MCF 10A (cell line): ENCODE measurements around the gene TUBA8. TPM values are rescaled to one million over a fixed set of nuclear protein-coding genes. Genes with fewer than 3 reads are reported as not detected.

Experiments
- BruUV-seq: library from RNA; stranded (reverse); fragments of 400-500 nt; replicated peaks from 2 replicates; lab custom pipeline; 2021; lab: Mats Ljungman, UMichigan
- CTCF ChIA-PET: fragments of 300-600 bp; sonication (Branson Sonifier 250); formaldehyde crosslinking; extraction: SDS; loops from one replicate; lab custom pipeline; 2021; ENCODE audit warnings: antibody characterized with exemption, inconsistent platforms; lab: Yijun Ruan, JAX
- POLR2A ChIA-PET: fragments of 300-600, 350-650 bp; sonication (Branson Sonifier 250); formaldehyde crosslinking; extraction: SDS; loops from one replicate; lab custom pipeline; 2020; ENCODE audit warnings: antibody characterized with exemption, inconsistent platforms; lab: Yijun Ruan, JAX
- DNase-seq: peaks from one replicate; pipeline ENCODE4 v3.0.0-alpha.2; 2018; ENCODE audit not compliant: unreplicated experiment
- H3K27ac Mint-ChIP-seq: one replicate; pipeline ENCODE4 v1.8.0; 2022; ENCODE audit warnings: mild to moderate bottlenecking, low read depth, mixed read lengths; ENCODE audit not compliant: unreplicated experiment
- H3K27me3 Mint-ChIP-seq: one replicate; pipeline ENCODE4 v1.8.0; 2022; ENCODE audit warnings: mixed read lengths; ENCODE audit not compliant: insufficient read depth, unreplicated experiment
- H3K36me3 Mint-ChIP-seq: one replicate; pipeline ENCODE4 v1.8.0; 2022; ENCODE audit warnings: mild to moderate bottlenecking, moderate library complexity, mixed read lengths; ENCODE audit not compliant: insufficient read depth, unreplicated experiment
- H3K4me1 Mint-ChIP-seq: one replicate; pipeline ENCODE4 v1.8.0; 2022; ENCODE audit warnings: mixed read lengths; ENCODE audit not compliant: insufficient read depth, unreplicated experiment
- H3K4me3 Mint-ChIP-seq: one replicate; pipeline ENCODE4 v1.8.0; 2022; ENCODE audit warnings: mild to moderate bottlenecking, moderate library complexity, mixed read lengths; ENCODE audit not compliant: unreplicated experiment
- H3K9me3 Mint-ChIP-seq: one replicate; pipeline ENCODE4 v1.8.0; 2022; ENCODE audit warnings: mixed read lengths; ENCODE audit not compliant: unreplicated experiment
- intact Hi-C: fragments of 100-400 bp; cut with micrococcal nuclease; formaldehyde crosslinking; loops from 2 replicates; pipeline ENCODE4 v1.14.1; 2022
- total RNA-seq: library from RNA; stranded (reverse); gene quantifications from 2 replicates; pipeline ENCODE4 v1.2.3, GENCODE V29; 2022
- TF ChIP-seq, protein P1 (sequence below): fragments of 200-600 bp; IDR thresholded peaks from one replicate; pipeline ENCODE4 v1.8.0; 2022; ENCODE audit warnings: antibody characterized with exemption, mild to moderate bottlenecking; ENCODE audit not compliant: unreplicated experiment

Gene TUBA8
- total RNA-seq, 1 experiment from 2014 or later: not detected

GRCh38 chr22:18111759-18112330, 1.2 kb downstream of the TUBA8 start:
- BruUV-seq: no TSS peak
- H3K4me1 Mint-ChIP-seq: peaks cover 8% of the 10 kb centered on the region
- H3K36me3 Mint-ChIP-seq: peaks cover under 1% of the 10 kb centered on the region
- DNase-seq: no peak
- no peaks in the 10 kb centered on the region for H3K27me3 Mint-ChIP-seq
- H3K4me3 Mint-ChIP-seq: no peak overlapping the region
- POLR2A ChIA-PET: interaction anchor here (0.7 kb wide), 1 partner anchor 246 kb away, joined by 3 read pairs; no protein-coding TSS in a partner anchor
- no peak overlapping the region for H3K27ac Mint-ChIP-seq
- TF ChIP-seq, protein P1, sequence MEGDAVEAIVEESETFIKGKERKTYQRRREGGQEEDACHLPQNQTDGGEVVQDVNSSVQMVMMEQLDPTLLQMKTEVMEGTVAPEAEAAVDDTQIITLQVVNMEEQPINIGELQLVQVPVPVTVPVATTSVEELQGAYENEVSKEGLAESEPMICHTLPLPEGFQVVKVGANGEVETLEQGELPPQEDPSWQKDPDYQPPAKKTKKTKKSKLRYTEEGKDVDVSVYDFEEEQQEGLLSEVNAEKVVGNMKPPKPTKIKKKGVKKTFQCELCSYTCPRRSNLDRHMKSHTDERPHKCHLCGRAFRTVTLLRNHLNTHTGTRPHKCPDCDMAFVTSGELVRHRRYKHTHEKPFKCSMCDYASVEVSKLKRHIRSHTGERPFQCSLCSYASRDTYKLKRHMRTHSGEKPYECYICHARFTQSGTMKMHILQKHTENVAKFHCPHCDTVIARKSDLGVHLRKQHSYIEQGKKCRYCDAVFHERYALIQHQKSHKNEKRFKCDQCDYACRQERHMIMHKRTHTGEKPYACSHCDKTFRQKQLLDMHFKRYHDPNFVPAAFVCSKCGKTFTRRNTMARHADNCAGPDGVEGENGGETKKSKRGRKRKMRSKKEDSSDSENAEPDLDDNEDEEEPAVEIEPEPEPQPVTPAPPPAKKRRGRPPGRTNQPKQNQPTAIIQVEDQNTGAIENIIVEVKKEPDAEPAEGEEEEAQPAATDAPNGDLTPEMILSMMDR: no peak
- CTCF ChIA-PET: interaction anchor here (1.1 kb wide), 1 partner anchor 19 kb away, joined by 3 read pairs; no protein-coding TSS in a partner anchor
- intact Hi-C loops: no loop called here
- no peaks in the 10 kb centered on the region for H3K9me3 Mint-ChIP-seq

DNA sequence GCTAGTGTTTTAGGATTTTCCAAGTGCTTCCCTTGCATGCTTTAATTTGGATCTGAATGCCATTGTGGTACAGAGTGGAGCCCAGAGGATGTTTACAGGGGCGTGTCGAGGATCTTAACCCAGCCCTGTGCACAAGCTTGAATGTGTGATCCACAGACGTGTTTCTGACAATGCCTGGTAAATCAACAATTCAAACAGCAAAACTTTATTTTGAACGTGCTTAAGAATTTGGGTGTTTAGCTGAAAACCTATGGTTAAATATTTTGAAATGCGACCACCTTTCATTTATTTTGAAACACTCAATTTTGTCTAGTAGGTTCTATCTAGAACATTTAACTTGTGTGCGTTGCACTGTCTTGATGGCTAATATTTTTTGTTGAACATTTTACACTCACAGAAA, 1.8 kb downstream of the TUBA8 start:
- DNase-seq: no peak
- TF ChIP-seq, protein P1: no peak
- no peaks in the 10 kb centered on the region for H3K36me3 Mint-ChIP-seq
- no peak overlapping the region for H3K27ac Mint-ChIP-seq
- H3K27me3 Mint-ChIP-seq: no peaks in the 10 kb centered on the region
- intact Hi-C loops: no loop called here
- H3K9me3 Mint-ChIP-seq: no peaks in the 10 kb centered on the region
- no peak overlapping the region for H3K4me3 Mint-ChIP-seq
- ChIA-PET CTCF (interaction anchor here (0.6 to 1.1 kb wide), 2 partner anchors 20 to 378 kb away, joined by 3 read pairs; no protein-coding TSS in a partner anchor), POLR2A (interaction anchor here (0.7 kb wide), 1 partner anchor 247 kb away, joined by 3 read pairs; no protein-coding TSS in a partner anchor)
- H3K4me1 Mint-ChIP-seq: peaks cover 8% of the 10 kb centered on the region
- no TSS peak for BruUV-seq

DNA sequence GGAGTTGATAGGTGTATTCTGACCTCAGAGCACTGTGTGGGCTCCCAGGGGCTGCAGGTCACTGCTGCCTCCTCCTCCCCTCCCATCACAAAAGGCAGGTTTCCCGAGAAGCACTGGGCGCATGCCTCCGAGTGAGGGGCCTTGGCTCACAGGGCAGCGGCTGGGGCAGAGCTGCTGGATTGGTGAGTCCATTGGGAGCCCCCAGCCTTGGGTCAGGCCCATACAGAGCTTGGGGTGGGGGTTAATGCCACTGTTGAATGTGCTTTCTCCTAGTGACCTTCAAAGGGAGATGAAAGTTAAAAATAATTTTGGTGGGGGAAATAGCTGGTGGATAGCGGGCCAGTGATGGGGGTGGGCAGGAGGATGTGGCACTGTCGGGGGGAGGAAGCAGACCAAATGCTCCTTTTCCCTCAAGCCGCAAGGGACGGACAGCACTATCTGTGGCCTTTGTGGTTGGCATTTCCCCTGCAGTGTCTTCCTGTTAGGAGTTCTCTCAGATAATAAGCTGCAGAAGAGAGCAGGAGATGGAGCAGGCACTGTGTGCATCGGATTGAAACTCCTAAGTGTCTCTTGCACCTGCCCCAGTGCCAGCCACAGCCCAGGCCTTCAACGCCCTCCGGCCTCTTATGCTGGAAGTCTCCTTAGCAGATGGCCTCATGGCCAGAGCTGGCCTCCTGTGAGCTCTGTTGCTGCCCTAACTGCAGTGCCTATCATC, 3.2 kb downstream of the TUBA8 start:
- DNase-seq: no peak
- ChIA-PET CTCF (no interaction called here), POLR2A (interaction anchor here (0.9 kb wide), 1 partner anchor 12 kb away, joined by 3 read pairs; no protein-coding TSS in a partner anchor)
- Mint-ChIP-seq H3K36me3 (no peaks in the 10 kb centered on the region), H3K27me3 (no peaks in the 10 kb centered on the region), H3K9me3 (no peaks in the 10 kb centered on the region), H3K27ac (no peak overlapping the region), H3K4me3 (no peak overlapping the region), H3K4me1 (peaks cover 8% of the 10 kb centered on the region)
- intact Hi-C loops: no loop called here
- no TSS peak for BruUV-seq
- TF ChIP-seq, protein P1: no peak

- POLR2A ChIA-PET: interaction anchor here (0.9 to 1.0 kb wide), 2 partner anchors 13 to 27 kb away, joined by 3 to 6 read pairs; no protein-coding TSS in a partner anchor
- Mint-ChIP-seq H3K9me3 (no peaks in the 10 kb centered on the region), H3K4me1 (peaks cover 10% of the 10 kb centered on the region), H3K4me3 (no peak overlapping the region), H3K27me3 (no peaks in the 10 kb centered on the region), H3K27ac (no peak overlapping the region), H3K36me3 (no peaks in the 10 kb centered on the region)
- no peak for DNase-seq
- intact Hi-C loops: no loop called here
- TF ChIP-seq, protein P1: no peak
- CTCF ChIA-PET: no interaction called here
- BruUV-seq: no TSS peak
These were observed 3.9 kb downstream of the TUBA8 start for GRCh38 chr22:18114495-18114894.
